K562 (cell line): Measurements from ENCODE around the gene ITGA7. TPM values are rescaled to one million over a fixed set of nuclear protein-coding genes. Genes with fewer than 3 reads are reported as not detected.

ENCODE experiments used
- ATAC-seq: fragments of 200-7000 bp; cut with Tn5 transposase; 3 replicates; pipeline ENCODE4 v1.9.1; 2020; ENCODE audit warnings: moderate library complexity
- BruUV-seq: library from RNA; stranded (reverse); fragments of 400-500 nt; replicated peaks from 2 replicates; lab custom pipeline; 2021; lab: Mats Ljungman, UMichigan
- CTCF ChIA-PET: fragments of 300-600 bp; formaldehyde crosslinking; extraction: SDS; loops from one replicate; lab custom pipeline; 2021; ENCODE audit warnings: low intra/inter-chr PET ratio; lab: Yijun Ruan, JAX
- POLR2A ChIA-PET: fragments of 300-600, 350-650 bp; sonication (Branson Sonifier 250); formaldehyde crosslinking; extraction: SDS; loops from one replicate; lab custom pipeline; 2021; ENCODE audit warnings: antibody characterized with exemption, inconsistent platforms; lab: Yijun Ruan, JAX
- DNase-seq, 4 experiments: peaks; one replicate each; pipeline versions ENCODE4 v3.0.0 to v3.0.0-alpha.2; 2011 to 2018; ENCODE audit warnings: low spot score in 3 of 4, mixed read lengths in 3 of 4; ENCODE audit errors: extremely low read depth in 1 of 4
- FAIRE-seq: peaks from 2 replicates; lab custom pipeline; 2011; peaks lifted over from hg19 to GRCh38; lab: Jason Lieb, UNC
- H2AFZ ChIP-seq: 2 replicates; pipeline ENCODE4 v1.6.0; 2011; ENCODE audit warnings: low read depth, low read length, control low read depth, inconsistent platforms
- H3K27ac ChIP-seq: fragments of 200-600 bp; 3 replicates; pipeline ENCODE4 v1.8.0; 2011; ENCODE audit warnings: low read depth, mild to moderate bottlenecking, control low read depth, inconsistent platforms, low read length, moderate library complexity, mixed read lengths; ENCODE audit errors: extremely low read depth
- H3K27me3 ChIP-seq, 2 experiments: fragments of 300-600 bp in 1 of 2; 2 replicates in 1 of 2; 3 replicates in 1 of 2; pipeline versions ENCODE4 v1.6.0 to v1.8.0; 2011; ENCODE audit warnings: inconsistent platforms in 2 of 2, low read length in 2 of 2, mild to moderate bottlenecking in 1 of 2, mixed read lengths in 1 of 2, moderate library complexity in 1 of 2; ENCODE audit not compliant: control insufficient read depth in 2 of 2, insufficient read depth in 2 of 2
- H3K36me3 ChIP-seq: fragments of 300-600 bp; 3 replicates; pipeline ENCODE4 v1.8.0; 2011; ENCODE audit warnings: mild to moderate bottlenecking, low read length, inconsistent platforms; ENCODE audit not compliant: control insufficient read depth, insufficient read depth
- H3K4me1 ChIP-seq, 2 experiments: fragments of 200-600 bp in 1 of 2; replicated peaks in 1 of 2; 2 replicates in 1 of 2; 3 replicates in 1 of 2; pipeline versions ENCODE4 v1.5.1 to v1.8.0; 2011; ENCODE audit warnings: inconsistent platforms in 2 of 2, low read length in 2 of 2, mild to moderate bottlenecking in 1 of 2, mixed read lengths in 1 of 2, moderate library complexity in 1 of 2; ENCODE audit not compliant: control insufficient read depth in 2 of 2, insufficient read depth in 2 of 2
- H3K4me2 ChIP-seq: 2 replicates; pipeline ENCODE4 v1.6.1; 2011; ENCODE audit warnings: low read length, control low read depth, inconsistent platforms, mixed read lengths; ENCODE audit not compliant: insufficient read depth
- H3K4me3 ChIP-seq: fragments of 200-600 bp; sonication (generic), shearing (Covaris generic); 2 replicates; pipeline ENCODE4 v1.5.1; 2016; ENCODE audit warnings: control low read depth, inconsistent platforms
- H3K79me2 ChIP-seq: fragments of 200-600 bp; 3 replicates; pipeline ENCODE4 v1.8.0; 2011; ENCODE audit warnings: low read length, inconsistent platforms; ENCODE audit not compliant: control insufficient read depth, insufficient read depth
- H3K9ac ChIP-seq, 2 experiments: 2 replicates each; pipeline versions ENCODE4 v1.6.0 to v1.6.1; 2011; ENCODE audit warnings: low read depth in 2 of 2, low read length in 2 of 2, control low read depth in 1 of 2, inconsistent platforms in 1 of 2, mild to moderate bottlenecking in 1 of 2, mixed read lengths in 1 of 2; ENCODE audit not compliant: insufficient read depth in 1 of 2
- H3K9me1 ChIP-seq: one replicate; pipeline ENCODE4 v1.6.0; 2011; ENCODE audit warnings: inconsistent platforms, mild to moderate bottlenecking, low read length, moderate library complexity; ENCODE audit not compliant: control insufficient read depth, insufficient read depth
- H3K9me3 ChIP-seq: replicated peaks from 2 replicates; pipeline ENCODE4 v1.5.1; 2011; ENCODE audit warnings: low read depth, low read length, inconsistent platforms; ENCODE audit not compliant: control insufficient read depth, insufficient read depth
- H4K20me1 ChIP-seq: replicated peaks from 2 replicates; pipeline ENCODE4 v1.6.1; 2011; ENCODE audit warnings: low read length, inconsistent platforms, mixed read lengths; ENCODE audit not compliant: control insufficient read depth, insufficient read depth
- CEBPG ChIP-seq, 3 experiments: fragments of 200-800 bp in 1 of 3; sonication (Bioruptor generic) in 1 of 3; sonication (generic) in 1 of 3; formaldehyde crosslinking in 1 of 3; IDR thresholded peaks in 2 of 3; conservative IDR thresholded peaks in 1 of 3; 2 replicates each; pipeline versions ENCODE4 v1.6.1 to v1.8.0; 2016 to 2022; ENCODE audit warnings: missing compliant biosample characterization in 2 of 3, missing genetic modification characterization in 2 of 3, mild to moderate bottlenecking in 1 of 3, missing genetic modification reagents in 1 of 3
- DEAF1 ChIP-seq: fragments of 450-650 bp; formaldehyde crosslinking; IDR thresholded peaks from 2 replicates; pipeline ENCODE4 v1.4.0; 2020; ENCODE audit warnings: mild to moderate bottlenecking, moderate library complexity
- DNMT1 ChIP-seq: fragments of 450-650 bp; IDR thresholded peaks from 2 replicates; pipeline ENCODE4 v1.6.1; 2016; ENCODE audit warnings: antibody characterized with exemption, mild to moderate bottlenecking
- ETV1 ChIP-seq: fragments of 450-650 bp; conservative IDR thresholded peaks from 2 replicates; pipeline ENCODE4 v1.6.1; 2016; ENCODE audit warnings: missing genetic modification characterization, control low read depth, low read depth, missing compliant biosample characterization
- MAX ChIP-seq: sonication (generic); formaldehyde crosslinking; IDR thresholded peaks from 2 replicates; pipeline ENCODE4 v1.9.0; 2022; ENCODE audit warnings: mild to moderate bottlenecking, missing genetic modification reagents
- MLX ChIP-seq, 2 experiments: fragments of 450-650 bp in 1 of 2; sonication (generic) in 1 of 2; formaldehyde crosslinking; conservative IDR thresholded peaks; 2 replicates each; pipeline versions ENCODE4 v1.4.0 to v1.8.1; 2020 to 2022; ENCODE audit warnings: mild to moderate bottlenecking in 1 of 2, missing genetic modification reagents in 1 of 2
- NONO ChIP-seq, 2 experiments: fragments of 200-400 bp in 1 of 2; fragments of 450-650 bp in 1 of 2; formaldehyde crosslinking in 1 of 2; IDR thresholded peaks; 2 replicates each; pipeline ENCODE4 v1.6.1; 2017; ENCODE audit warnings: low read depth in 2 of 2, mild to moderate bottlenecking in 2 of 2, moderate library complexity in 2 of 2, low read length in 1 of 2
- POLR3A ChIP-seq: IDR thresholded peaks from 2 replicates; pipeline ENCODE4 v1.6.1; 2011; ENCODE audit warnings: borderline replicate concordance, mild to moderate bottlenecking, moderate library complexity; ENCODE audit not compliant: insufficient read length, insufficient read depth; ENCODE audit errors: extremely low read depth
- PYGO2 ChIP-seq: fragments of 450-650 bp; IDR thresholded peaks from 2 replicates; pipeline ENCODE4 v1.6.1; 2016; ENCODE audit warnings: mild to moderate bottlenecking, missing genetic modification characterization, moderate library complexity, missing compliant biosample characterization
- ZC3H11A ChIP-seq: IDR thresholded peaks from 2 replicates; pipeline ENCODE4 v1.6.1; 2012; ENCODE audit warnings: low read depth, low read length, improper control_type of control experiment
- ZNF592 ChIP-seq: fragments of 450-650 bp; IDR thresholded peaks from 2 replicates; pipeline ENCODE4 v1.6.1; 2017; ENCODE audit warnings: antibody characterized with exemption, mild to moderate bottlenecking
- ZNF76 ChIP-seq: fragments of 250-450 bp; sonication (Bioruptor Pico); IDR thresholded peaks from 2 replicates; pipeline ENCODE4 v1.4.0; 2020; ENCODE audit warnings: mild to moderate bottlenecking, moderate library complexity, borderline replicate concordance
- WGBS: fragments of 100-300 bp; shearing (Covaris generic); methylation state at CpG from one replicate; pipeline ENCODE4 v1.1.6; 2016; ENCODE audit warnings: low coverage, mixed read lengths; ENCODE audit not compliant: insufficient coverage; ENCODE audit errors: missing lambda C conversion rate; 5-methylcytosine and 5-hydroxymethylcytosine counted together
- in situ Hi-C: fragments of 300-500 bp; cut with MboI; formaldehyde crosslinking; loops from 4 replicates; pipeline ENCODE4 v1.15.0; 2018; ENCODE audit warnings: inconsistent platforms, mixed read lengths
- intact Hi-C: fragments of 100-400 bp; cut with micrococcal nuclease; formaldehyde crosslinking; loops from 2 replicates; pipeline ENCODE4 v1.14.2; 2022
- polyA plus RNA-seq, 8 experiments: library from polyadenylated mRNA; depleted of rRNA in 4 of 8; stranded (reverse) in 5 of 8; unstranded in 3 of 8; fragments of >200 nt; fragmentation: Nextera tagmentation in 2 of 8; fragmentation: Illumina TruSeq in 1 of 8; extraction: Ambion mirVana in 2 of 8; extraction: Trizol in 1 of 8; gene quantifications; 2 replicates each; pipeline versions ENCODE4 v1.2.1 to v1.2.3, GENCODE V29; 2011 to 2014; ENCODE audit warnings: inconsistent platforms in 1 of 8, missing spikeins in 1 of 8
- total RNA-seq, 7 experiments: library from RNA; depleted of rRNA in 6 of 7; stranded (reverse); fragments of >200 nt in 6 of 7; fragmentation: Illumina TruSeq in 2 of 7; extraction: Trizol in 2 of 7; gene quantifications; 2 replicates each; pipeline versions ENCODE4 v1.2.1 to v1.2.3, GENCODE V29; 2011 to 2021; ENCODE audit warnings: low replicate concordance in 1 of 7

ITGA7 gene
- total and polyA plus RNA-seq, 9 of the 15 experiments (the other 6 are each of a cell fraction or from before 2014, with no cell fraction given): 0.11 to 2.3 (median 0.56) TPM; not detected in 1

DNA sequence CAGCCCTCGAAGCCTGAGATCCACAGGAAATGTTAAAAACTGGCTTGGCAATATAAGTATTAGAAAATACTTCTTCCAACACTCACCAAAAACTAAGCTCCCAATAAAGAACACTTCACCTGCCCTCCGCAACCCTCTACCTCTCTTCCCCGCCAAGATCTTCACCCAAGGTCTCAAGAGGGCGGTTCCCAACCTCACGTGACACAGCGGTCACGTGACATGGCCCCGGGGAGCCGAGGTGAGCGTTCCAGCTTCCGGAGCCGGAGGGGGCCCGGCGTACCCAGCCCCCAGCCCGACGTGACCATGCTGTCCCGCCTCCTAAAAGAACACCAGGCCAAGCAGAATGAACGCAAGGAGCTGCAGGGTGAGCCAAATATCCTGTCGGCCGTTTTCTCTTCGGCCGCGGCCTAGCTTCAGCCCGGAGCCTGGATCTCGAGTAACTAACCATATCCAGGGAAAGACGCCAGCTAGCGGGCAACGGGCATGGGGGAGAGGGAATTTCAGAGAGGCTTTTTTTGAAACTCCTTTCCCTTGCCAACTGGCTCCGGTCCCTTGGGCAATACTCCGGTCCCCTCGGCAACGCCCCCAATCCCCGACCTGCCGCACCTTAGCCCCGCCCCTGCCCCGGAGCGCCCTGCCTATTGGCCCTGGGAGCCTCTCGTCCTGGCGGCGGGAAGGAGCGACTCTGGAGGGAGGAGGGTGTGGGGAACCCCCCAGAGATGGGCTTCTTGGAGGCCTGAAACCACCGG lies 8.3 kb upstream of the ITGA7 start, which contains the start of gene BLOC1S1:
Gene BLOC1S1 (plus strand): TSS at position 214 of the 749 bp plus-strand sequence. CDS start 6 bp downstream, at position 220.
- Histone ChIP-seq H2AFZ (peak within 1 kb of the TSS; percentile 98), H3K9me1 (no peaks in the 10 kb centered on the region), H3K9me3 (no peaks in the 10 kb centered on the region), H3K9ac (peak within 1 kb of the TSS; percentile 82 to 92), H3K27ac (peak within 1 kb of the TSS; percentile 88), H3K4me1 (peaks cover 18 to 26% of the 10 kb centered on the region in 2 experiments; a peak in 4 of 5 replicates), H3K4me2 (peak within 1 kb of the TSS; percentile 90), H3K4me3 (peak within 1 kb of the TSS; percentile 84), H3K27me3 (no peaks in the 10 kb centered on the region), H4K20me1 (no peaks in the 10 kb centered on the region; the same call in 1 of the 2 replicates), H3K79me2 (peaks cover 6% of the 10 kb centered on the region; the same call in 2 of the 3 replicates), H3K36me3 (no peaks in the 10 kb centered on the region; the same call in 2 of the 3 replicates)
- ATAC-seq (peak; percentile 97), DNase-seq (peak; percentile 96 to 98 (median 97)), FAIRE-seq (peak; percentile 85)
- POLR2A ChIA-PET: interaction anchor here (0.9 to 2.8 kb wide), 5 partner anchors 9 to 281 kb away, joined by 3 to 12 read pairs (median 3); partner anchors contain the start of genes CD63 and SUOX
- intact Hi-C loops (loop anchor here (1.0 kb wide), 1 partner anchor 12 kb away; no protein-coding TSS in a partner anchor), in situ Hi-C loops (no loop called here)
- CTCF ChIA-PET: no interaction called here
- BruUV-seq: TSS peak; percentile 58
- WGBS: 2% methylated on average over 41 of the region's 42 CpGs
- no peak for TF ChIP-seq PYGO2 (tag)
- peak; percentile 98 for TF ChIP-seq ETV1 (tag)
- TF ChIP-seq MLX (CRISPR knock-in tag; conservative IDR thresholded peaks at IDR 0.05): 0 out of 4 replicates have a peak, but pooled peaks of 1 of the 2 experiments have one; percentile 10
- no peak for TF ChIP-seq DNMT1
- TF ChIP-seq NONO (IDR thresholded peaks at IDR 0.05; ENCODE audit: low read depth in 2 of 2, low read length in 1 of 2): no peak
- peak; percentile 85 for TF ChIP-seq MAX
- no peak for TF ChIP-seq CEBPG (CRISPR knock-in tag; IDR thresholded peaks at IDR 0.05)
- TF ChIP-seq CEBPG (tag; conservative IDR thresholded peaks at IDR 0.05 in 1 of 2, IDR thresholded peaks at IDR 0.05 in 1 of 2): peak; percentile 58 to 62; a peak in 3 of 4 replicates
- no peak for TF ChIP-seq ZC3H11A
- TF ChIP-seq ZNF592: no peak
- TF ChIP-seq POLR3A: no peak
- TF ChIP-seq DEAF1: no peak
- TF ChIP-seq ZNF76 (CRISPR knock-in tag): no peak
